HG03457 (cell line): Measurements from ENCODE around the gene CASP2.
"Not testable (repeated sequence)": the region's sequence is repeated elsewhere in the genome, so short reads cannot be mapped to it uniquely, and the experiment has no call there.

Experiments
- ATAC-seq: cut with Tn5 transposase; IDR thresholded peaks from one replicate; pipeline ENCODE4 v1.9.1; 2021; ENCODE audit warnings: moderate number of reproducible peaks; ENCODE audit not compliant: unreplicated experiment

The CASP2 gene

DNA sequence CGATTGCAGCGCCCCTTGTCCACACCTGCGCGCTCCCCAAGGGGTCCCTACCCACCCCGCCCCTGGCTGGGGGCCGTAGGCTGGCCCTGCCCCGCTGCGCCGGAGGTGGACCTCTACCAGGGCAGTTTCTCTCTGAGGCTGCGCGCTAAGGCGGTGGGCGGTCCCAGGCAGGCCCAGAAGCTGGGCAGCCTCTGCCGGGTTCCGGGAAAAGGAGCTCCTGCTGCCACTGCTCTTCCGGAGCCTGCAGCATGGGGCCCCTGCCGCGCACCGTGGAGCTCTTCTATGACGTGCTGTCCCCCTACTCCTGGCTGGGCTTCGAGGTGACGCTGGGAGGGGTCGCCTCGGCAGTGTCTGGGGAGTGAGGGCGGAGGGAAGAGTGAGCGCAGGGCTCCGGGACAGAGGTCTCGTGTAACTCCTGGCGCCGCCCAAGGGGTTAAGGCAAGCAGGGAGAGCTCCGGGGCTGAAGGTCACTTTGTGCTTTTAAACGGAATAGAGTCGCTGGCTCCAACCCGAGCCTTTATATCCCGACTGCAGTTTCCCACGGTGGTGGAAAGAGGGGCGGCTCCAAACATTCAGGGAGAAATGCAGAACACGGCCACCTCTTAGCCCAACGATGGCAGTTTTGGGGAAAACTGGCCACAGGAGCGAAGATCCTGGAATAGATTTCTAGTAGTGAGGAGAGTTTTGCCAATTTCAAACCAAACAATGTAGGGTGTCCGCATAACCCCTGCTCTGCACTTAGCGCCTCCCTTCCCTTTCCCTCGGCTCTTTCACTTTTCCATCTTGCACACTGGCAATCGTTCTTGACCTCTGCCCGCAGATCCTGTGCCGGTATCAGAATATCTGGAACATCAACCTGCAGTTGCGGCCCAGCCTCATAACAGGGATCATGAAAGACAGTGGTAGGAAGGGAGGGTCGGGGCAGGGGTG lies 24.6 kb upstream of the CASP2 start, which contains the start of gene GSTK1:
TSS of gene GSTK1 (plus strand) at position 176 of the 930 bp plus-strand sequence. CDS start at position 249, 73 bp downstream.
- ATAC-seq: peak; percentile 98

DNA sequence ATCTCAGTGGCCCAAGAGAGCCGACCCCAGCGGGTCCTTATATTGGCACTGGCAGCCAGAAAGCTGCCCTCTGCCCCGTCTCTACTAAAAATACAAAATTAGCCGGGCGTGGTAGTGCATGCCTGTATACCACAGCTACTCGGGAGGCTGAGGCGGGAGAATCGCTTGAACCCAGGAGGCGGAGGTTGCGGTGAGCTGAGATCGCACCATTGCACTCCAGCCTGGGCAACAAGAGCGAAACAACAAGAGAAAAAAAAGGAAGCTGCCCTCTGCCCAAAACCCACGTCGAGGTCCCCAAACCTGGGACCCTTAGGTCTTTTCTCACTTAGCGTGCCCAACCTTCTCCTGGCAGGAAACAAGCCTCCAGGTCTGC lies 24.0 kb upstream of the CASP2 start:
- ATAC-seq: not testable (repeated sequence)

GRCh38 chr7:143265017-143265693 lies 23.0 kb upstream of the CASP2 start:
- ATAC-seq: no peak

GRCh38 chr7:143269251-143269650 lies 18.9 kb upstream of the CASP2 start:
- no peak for ATAC-seq

DNA sequence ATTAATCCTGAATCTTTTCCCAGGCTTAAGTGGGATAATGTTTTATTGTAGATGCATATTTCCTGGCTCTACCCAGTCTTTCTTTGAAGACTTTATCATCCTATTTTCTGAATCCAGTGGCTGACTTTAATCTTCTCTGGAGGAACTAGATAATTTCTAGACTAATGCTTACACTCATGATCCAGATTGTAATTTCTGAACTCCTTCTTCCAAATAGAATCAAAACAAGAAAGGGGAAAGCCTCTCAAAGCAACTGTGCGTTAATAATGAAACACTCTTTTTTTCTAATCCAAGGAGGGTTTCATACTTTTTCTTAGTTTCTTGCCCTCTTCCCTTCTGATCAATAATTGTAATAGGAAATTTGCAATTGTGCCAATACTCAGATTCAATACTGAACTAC lies 16.9 kb upstream of the CASP2 start:
- no peak for ATAC-seq

DNA sequence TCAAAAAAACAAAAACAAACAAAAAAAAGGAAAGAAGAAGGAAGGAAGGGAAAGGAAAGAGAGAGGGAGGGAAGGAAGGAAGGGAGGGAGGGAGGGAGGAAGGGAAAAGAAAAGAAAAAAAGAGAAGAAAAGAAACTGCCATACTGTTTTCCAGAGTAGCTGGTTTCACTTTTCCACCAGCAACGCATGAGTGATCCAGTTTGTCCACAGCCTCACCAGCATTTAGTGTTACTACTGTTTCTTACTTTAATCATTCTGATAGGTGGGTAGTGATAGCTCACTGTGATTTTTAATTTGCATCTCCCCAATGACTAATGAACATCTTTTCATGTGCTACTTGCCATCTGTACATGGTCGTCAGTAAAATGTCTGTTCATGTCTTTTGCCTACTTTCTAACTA lies 15.3 kb upstream of the CASP2 start:
- no peak for ATAC-seq

GRCh38 chr7:143279186-143280098 lies 8.7 kb upstream of the CASP2 start:
- no peak for ATAC-seq

GRCh38 chr7:143280160-143280559 lies 8.0 kb upstream of the CASP2 start:
- ATAC-seq: no peak

DNA sequence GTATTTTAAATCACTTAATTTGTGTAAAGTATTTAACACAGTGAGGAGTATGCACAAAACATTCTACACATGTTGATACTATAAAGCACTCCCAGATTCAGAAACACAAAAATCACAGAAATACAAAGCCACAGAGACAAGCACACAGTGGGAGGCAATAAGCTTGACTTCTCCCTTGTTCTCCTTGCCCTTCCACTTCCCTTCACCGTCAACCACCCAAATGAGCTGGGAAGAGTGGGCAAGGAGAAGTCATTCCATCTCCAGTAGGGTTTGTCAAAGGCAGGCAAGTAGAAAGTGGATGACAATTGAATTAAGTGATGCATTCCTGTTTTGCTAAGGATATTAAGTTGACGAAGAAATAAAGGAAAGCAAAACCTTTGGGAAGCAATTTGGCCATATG lies 7.6 kb upstream of the CASP2 start:
- no peak for ATAC-seq

DNA sequence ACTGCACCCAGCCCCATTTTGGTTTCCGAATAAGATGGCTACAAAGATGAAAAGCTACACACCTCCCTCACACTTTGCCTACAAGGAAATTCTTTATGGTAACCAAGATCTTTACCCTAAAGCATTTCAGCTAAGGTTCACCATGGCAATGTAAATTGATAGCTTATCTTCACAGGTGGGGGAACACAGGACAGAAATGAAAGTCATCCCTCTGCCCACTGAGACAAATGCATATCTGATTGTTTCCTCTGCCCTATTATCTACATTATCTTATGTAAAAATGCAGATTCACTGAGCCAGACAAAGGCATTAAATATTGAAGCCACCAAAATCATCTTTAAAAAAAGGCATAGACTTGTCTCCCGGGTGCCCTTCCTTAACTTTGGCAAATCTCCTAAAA lies 6.6 kb upstream of the CASP2 start:
- no peak for ATAC-seq

GRCh38 chr7:143282124-143282523 lies 6.0 kb upstream of the CASP2 start:
- ATAC-seq: no peak

DNA sequence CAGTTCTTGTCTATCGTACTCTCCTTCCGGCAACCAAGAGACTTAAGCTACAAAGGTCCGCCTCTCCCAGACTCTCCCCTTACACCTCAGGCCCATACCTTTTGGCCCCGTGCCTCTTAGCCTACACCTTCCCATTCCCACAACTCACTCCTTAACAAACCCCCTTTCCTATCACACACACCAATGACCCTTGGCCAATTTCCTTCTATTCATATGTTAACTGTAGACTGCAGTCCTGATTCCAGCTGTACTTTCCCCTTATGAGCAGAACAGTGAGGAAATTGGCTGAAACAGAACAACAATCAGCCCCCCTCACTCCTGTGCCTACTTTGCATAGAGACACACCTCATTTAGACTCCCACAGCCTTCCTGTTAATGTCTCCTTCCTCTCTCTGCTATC lies 4.8 kb upstream of the CASP2 start:
- ATAC-seq: no peak

DNA sequence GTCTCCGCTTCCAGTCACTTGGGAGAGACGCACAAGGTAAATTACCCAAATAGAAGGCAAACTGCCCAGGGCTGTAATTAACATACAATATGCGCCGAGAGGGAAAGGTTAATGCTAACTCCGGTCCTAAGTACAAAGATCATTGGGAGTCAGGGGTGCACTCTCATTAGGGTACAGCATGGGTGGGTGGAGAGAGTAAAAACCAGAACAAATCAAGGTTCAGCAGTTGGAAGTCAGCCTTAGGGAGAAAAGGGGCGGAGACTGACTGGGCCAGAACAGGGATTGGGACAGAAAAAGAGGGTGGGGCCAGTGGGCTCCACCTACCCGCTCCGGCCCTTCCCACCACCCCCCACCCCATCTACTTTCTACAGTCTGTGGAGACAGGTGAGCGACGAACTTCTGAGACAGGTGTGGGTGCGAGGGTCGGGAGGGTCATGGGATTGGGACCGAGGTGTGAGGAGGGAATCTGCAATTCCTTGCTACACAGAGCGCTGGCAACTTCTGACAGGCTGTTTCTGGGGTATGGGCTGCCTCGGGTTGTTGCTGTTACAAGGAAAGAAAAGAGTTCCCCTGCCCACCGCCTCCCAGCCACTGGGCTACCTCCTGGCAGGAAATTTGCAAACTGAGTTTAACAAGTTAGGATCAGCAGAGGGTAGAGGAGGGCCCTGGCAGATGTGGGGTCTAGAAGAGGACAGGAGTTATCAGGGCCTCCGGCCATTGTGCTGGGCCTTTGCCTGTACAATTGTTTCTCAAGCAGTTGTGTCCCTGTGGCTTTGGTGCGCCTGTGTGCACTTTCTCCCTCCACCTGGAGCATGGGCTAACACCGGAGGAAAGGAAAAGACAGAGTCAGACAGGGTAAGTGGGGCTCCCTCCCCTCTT lies 3.3 kb upstream of the CASP2 start, which contains the start of gene TMEM139:
TSS of gene TMEM139 (plus strand) at position 368 of the 879 bp plus-strand sequence. CDS start 1,000 bp downstream, outside the sequence.
- no peak for ATAC-seq

- no peak for ATAC-seq
These were observed 2.7 kb upstream of the CASP2 start for GRCh38 chr7:143285470-143285778.

DNA sequence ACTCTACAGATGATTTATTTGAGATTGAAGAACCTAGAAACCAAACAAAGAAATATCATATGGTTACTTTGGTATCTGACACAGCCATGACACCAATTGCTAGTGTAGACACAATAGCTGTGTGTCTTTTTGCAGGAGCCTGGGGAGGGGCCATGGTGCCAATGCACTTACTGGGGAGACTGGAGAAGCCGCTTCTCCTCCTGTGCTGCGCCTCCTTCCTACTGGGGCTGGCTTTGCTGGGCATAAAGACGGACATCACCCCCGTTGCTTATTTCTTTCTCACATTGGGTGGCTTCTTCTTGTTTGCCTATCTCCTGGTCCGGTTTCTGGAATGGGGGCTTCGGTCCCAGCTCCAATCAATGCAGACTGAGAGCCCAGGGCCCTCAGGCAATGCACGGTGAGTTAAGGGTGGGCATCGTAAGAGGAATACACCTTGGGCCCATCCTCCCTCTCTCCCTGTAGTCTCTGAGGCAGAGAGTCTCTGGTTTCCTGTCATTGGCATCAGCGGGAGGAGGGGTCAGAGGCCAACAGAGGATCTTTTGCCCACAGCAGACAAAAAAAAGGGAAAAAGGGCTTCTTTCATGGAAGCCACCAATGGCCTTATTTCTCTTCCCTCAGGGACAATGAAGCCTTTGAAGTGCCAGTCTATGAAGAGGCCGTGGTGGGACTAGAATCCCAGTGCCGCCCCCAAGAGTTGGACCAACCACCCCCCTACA lies 2.2 kb upstream of the CASP2 start:
- ATAC-seq: no peak

DNA sequence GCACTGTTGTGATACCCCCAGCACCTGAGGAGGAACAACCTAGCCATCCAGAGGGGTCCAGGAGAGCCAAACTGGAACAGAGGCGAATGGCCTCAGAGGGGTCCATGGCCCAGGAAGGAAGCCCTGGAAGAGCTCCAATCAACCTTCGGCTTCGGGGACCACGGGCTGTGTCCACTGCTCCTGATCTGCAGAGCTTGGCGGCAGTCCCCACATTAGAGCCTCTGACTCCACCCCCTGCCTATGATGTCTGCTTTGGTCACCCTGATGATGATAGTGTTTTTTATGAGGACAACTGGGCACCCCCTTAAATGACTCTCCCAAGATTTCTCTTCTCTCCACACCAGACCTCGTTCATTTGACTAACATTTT lies 1.6 kb upstream of the CASP2 start:
- ATAC-seq: no peak

DNA sequence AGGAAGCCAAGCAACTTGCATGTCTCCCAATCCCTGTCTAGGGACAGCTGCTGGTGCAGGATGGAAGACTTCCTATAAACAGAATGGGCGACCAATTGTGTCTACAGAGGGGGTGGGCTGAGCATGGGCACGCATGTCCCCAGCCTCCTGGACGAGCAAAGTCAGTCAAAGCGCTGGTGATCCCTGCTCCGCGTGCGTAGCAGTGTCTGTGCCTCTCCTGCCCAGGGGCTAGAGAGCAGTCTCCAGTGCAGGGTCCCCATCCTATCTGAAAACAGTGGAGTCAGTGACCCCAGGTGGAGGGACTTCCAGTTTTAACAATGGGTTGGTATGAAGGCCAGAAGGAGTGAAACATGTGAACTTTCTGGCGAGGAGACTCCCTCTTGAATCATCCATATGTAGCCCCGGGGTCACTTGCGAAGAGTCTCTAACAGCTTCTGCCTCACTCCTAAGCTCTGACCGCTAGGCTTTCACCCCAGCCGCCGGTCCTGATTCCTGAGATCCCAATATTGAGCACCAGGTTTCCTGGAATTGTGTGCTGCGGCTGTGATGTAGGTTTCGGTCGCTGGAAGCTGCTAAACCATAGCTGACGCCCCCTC lies 714 bp upstream of the CASP2 start:
- no peak for ATAC-seq

DNA sequence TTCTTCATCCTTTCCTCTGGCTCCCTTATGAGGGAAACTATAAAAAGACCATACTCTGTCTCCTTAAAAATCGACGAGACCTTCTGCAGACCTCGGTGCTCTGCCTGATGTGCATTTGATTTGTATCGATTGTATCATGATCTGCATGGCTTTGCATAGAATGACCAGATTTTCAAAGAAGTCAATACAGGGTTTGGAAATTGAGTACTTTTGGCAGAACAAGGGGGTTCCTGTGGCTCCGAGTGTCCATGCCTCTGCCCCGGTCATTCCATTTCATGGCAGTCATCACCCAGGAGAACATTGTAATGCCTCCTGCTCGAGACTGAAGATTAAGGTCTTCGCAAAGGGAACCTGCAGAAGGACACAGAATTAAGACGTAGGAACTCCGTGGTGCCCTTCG lies 685 bp downstream of the CASP2 start:
- no peak for ATAC-seq

GRCh38 chr7:143289421-143289820 lies 1.3 kb downstream of the CASP2 start:
- ATAC-seq: no peak
